ENCODE data around the gene ACKR3. TPM values are rescaled to one million over a fixed set of nuclear protein-coding genes. Genes with fewer than 3 reads are reported as not detected.

The ACKR3 gene
- total RNA-seq, 1 experiment from 2014 or later: not detected

DNA sequence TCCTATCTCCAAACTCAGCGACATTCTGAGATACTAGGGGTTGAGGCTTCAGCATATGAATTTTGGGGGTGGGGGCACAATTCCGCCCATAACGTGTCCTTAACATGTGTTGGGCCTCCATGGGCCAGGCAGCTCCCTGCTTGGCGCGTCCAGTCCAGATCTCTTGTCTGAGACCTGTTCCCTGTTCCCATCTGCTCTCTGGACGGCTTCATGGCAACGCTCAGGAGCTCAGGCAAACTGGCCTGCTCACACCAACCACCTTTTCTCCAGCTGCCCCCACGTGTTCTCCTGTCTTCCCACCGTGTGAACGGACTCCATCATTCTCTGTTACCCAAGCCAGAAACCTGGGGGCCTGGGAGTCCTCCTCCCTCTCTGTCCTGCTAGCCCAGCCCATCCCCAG is 36.4 kb downstream of the ACKR3 start:
- no TSS peak for BruUV-seq (replicated peaks)
- in situ Hi-C loops (cut with HindIII; ENCODE audit: low pct_unique_long_range_greater_than_20kb, low sequenced_read_pairs): no loop called here
- no peak for ATAC-seq
- H3K4me1 ChIP-seq (ENCODE audit: control insufficient read depth, insufficient read depth, low read length): no peaks in the 10 kb centered on the region
- intact Hi-C loops (cut with micrococcal nuclease; ENCODE audit: unreplicated experiment): no loop called here
- TF ChIP-seq POLR2AphosphoS5 (IDR thresholded peaks at IDR 0.05; ENCODE audit: low read depth, low read length): no peak
- TF ChIP-seq, protein P1, sequence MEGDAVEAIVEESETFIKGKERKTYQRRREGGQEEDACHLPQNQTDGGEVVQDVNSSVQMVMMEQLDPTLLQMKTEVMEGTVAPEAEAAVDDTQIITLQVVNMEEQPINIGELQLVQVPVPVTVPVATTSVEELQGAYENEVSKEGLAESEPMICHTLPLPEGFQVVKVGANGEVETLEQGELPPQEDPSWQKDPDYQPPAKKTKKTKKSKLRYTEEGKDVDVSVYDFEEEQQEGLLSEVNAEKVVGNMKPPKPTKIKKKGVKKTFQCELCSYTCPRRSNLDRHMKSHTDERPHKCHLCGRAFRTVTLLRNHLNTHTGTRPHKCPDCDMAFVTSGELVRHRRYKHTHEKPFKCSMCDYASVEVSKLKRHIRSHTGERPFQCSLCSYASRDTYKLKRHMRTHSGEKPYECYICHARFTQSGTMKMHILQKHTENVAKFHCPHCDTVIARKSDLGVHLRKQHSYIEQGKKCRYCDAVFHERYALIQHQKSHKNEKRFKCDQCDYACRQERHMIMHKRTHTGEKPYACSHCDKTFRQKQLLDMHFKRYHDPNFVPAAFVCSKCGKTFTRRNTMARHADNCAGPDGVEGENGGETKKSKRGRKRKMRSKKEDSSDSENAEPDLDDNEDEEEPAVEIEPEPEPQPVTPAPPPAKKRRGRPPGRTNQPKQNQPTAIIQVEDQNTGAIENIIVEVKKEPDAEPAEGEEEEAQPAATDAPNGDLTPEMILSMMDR (IDR thresholded peaks at IDR 0.05): no peak
- TF ChIP-seq SIN3A (IDR thresholded peaks at IDR 0.05; ENCODE audit: borderline replicate concordance, insufficient read depth, low read depth, low read length): no peak
- TF ChIP-seq TCF7L2 (IDR thresholded peaks at IDR 0.05; ENCODE audit: low read depth, low read length): no peak
- TF ChIP-seq, protein P2, sequence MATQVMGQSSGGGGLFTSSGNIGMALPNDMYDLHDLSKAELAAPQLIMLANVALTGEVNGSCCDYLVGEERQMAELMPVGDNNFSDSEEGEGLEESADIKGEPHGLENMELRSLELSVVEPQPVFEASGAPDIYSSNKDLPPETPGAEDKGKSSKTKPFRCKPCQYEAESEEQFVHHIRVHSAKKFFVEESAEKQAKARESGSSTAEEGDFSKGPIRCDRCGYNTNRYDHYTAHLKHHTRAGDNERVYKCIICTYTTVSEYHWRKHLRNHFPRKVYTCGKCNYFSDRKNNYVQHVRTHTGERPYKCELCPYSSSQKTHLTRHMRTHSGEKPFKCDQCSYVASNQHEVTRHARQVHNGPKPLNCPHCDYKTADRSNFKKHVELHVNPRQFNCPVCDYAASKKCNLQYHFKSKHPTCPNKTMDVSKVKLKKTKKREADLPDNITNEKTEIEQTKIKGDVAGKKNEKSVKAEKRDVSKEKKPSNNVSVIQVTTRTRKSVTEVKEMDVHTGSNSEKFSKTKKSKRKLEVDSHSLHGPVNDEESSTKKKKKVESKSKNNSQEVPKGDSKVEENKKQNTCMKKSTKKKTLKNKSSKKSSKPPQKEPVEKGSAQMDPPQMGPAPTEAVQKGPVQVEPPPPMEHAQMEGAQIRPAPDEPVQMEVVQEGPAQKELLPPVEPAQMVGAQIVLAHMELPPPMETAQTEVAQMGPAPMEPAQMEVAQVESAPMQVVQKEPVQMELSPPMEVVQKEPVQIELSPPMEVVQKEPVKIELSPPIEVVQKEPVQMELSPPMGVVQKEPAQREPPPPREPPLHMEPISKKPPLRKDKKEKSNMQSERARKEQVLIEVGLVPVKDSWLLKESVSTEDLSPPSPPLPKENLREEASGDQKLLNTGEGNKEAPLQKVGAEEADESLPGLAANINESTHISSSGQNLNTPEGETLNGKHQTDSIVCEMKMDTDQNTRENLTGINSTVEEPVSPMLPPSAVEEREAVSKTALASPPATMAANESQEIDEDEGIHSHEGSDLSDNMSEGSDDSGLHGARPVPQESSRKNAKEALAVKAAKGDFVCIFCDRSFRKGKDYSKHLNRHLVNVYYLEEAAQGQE (IDR thresholded peaks at IDR 0.05; ENCODE audit: insufficient read depth in 1 of 2, low read depth in 2 of 2, low read length in 1 of 2): no peak
- ChIA-PET POLR2A (no interaction called here), CTCF (no interaction called here)
- no peaks in the 10 kb centered on the region for H3K9me3 ChIP-seq (ENCODE audit: control insufficient read depth, insufficient read depth, low read depth, low read length)
- H3K4me3 ChIP-seq (ENCODE audit: low read depth in 2 of 2, low read length in 2 of 2): no peak overlapping the region
- no peaks in the 10 kb centered on the region for H3K36me3 ChIP-seq (ENCODE audit: control insufficient read depth, insufficient read depth, low read length)
- peaks cover 11% of the 10 kb centered on the region for H3K27me3 ChIP-seq (ENCODE audit: control insufficient read depth, insufficient read depth, low read length)
- H3K27ac ChIP-seq (ENCODE audit: low read length): no peak overlapping the region
- no peak for DNase-seq (ENCODE audit: low read depth, low spot score)

DNA sequence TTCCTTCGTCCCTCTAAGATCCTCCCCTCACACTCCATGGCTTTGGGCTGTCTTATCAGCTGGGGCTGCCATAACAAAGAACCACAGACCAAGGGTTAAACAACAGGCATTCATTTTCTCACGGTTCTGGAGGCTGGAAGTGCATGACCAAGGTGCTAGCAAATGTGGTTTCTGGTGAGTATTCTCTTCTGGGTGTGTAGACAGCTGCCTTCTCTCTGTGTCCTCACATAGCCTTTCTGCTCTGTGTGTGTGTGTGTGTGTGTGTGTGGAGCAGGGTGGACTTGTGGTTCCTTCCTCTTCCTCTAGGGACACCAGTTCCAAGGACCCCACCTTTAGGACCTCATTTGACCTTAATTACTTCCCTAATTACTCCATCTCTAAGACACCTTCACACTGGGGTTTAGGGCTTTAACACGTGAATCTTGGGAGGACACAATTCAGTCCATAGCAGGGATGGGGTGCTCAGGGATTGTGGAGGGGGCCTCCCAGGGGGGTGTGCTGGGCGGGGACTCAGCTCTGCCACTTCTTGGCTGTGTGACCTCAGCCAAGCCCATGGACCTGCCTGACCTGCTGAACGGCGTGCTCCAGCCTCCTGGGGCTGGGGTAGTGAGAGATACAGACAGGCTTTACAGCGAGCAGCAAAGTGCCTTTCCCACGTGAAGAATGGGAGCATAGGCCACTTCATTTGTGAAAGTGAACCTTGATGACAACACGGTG is 38.0 kb downstream of the ACKR3 start:
- in situ Hi-C loops (cut with HindIII; ENCODE audit: low pct_unique_long_range_greater_than_20kb, low sequenced_read_pairs): no loop called here
- ATAC-seq (no peak), DNase-seq (ENCODE audit: low read depth, low spot score) (no peak)
- BruUV-seq (replicated peaks): no TSS peak
- no peak overlapping the region for H3K27ac ChIP-seq (ENCODE audit: low read length)
- no peak overlapping the region for H3K4me3 ChIP-seq (ENCODE audit: low read depth in 2 of 2, low read length in 2 of 2)
- H3K4me1 ChIP-seq (ENCODE audit: control insufficient read depth, insufficient read depth, low read length): no peaks in the 10 kb centered on the region; the same call in 1 of the 2 replicates
- no peaks in the 10 kb centered on the region for H3K9me3 ChIP-seq (ENCODE audit: control insufficient read depth, insufficient read depth, low read depth, low read length)
- intact Hi-C loops (cut with micrococcal nuclease; ENCODE audit: unreplicated experiment): no loop called here
- ChIA-PET POLR2A (no interaction called here), CTCF (no interaction called here)
- peaks cover 8% of the 10 kb centered on the region for H3K27me3 ChIP-seq (ENCODE audit: control insufficient read depth, insufficient read depth, low read length)
- no peak for TF ChIP-seq TCF7L2 (IDR thresholded peaks at IDR 0.05; ENCODE audit: low read depth, low read length)
- no peak for TF ChIP-seq POLR2AphosphoS5 (IDR thresholded peaks at IDR 0.05; ENCODE audit: low read depth, low read length)
- TF ChIP-seq, protein P1 (IDR thresholded peaks at IDR 0.05): no peak
- TF ChIP-seq, protein P2 (IDR thresholded peaks at IDR 0.05; ENCODE audit: insufficient read depth in 1 of 2, low read depth in 2 of 2, low read length in 1 of 2): no peak
- no peaks in the 10 kb centered on the region for H3K36me3 ChIP-seq (ENCODE audit: control insufficient read depth, insufficient read depth, low read length)
